Measurements from ENCODE around the gene GTF2IRD1.

DNA sequence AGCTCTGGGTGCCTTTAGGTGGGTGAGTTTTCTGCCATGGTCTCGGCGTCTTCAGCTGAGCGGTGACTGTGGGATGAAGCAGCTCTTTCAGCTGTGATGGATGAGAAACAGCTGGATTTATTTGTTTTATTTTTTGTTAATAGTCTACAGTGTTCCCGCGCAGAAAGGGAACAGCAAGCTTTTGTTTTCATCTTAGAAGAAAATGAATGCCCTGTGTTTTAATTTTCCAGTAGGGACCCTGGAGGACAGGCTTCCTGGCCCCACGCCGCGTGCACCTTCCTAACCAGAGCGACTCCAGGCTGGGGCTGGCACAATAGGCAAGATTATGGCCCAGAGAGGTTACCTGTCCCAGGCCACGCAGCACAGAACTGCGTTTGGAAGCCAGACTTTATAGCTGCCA is 57.6 kb downstream of the GTF2IRD1 start:
- TF ChIP-seq, protein P1, sequence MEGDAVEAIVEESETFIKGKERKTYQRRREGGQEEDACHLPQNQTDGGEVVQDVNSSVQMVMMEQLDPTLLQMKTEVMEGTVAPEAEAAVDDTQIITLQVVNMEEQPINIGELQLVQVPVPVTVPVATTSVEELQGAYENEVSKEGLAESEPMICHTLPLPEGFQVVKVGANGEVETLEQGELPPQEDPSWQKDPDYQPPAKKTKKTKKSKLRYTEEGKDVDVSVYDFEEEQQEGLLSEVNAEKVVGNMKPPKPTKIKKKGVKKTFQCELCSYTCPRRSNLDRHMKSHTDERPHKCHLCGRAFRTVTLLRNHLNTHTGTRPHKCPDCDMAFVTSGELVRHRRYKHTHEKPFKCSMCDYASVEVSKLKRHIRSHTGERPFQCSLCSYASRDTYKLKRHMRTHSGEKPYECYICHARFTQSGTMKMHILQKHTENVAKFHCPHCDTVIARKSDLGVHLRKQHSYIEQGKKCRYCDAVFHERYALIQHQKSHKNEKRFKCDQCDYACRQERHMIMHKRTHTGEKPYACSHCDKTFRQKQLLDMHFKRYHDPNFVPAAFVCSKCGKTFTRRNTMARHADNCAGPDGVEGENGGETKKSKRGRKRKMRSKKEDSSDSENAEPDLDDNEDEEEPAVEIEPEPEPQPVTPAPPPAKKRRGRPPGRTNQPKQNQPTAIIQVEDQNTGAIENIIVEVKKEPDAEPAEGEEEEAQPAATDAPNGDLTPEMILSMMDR (IDR thresholded peaks at IDR 0.05 in 2 of 3, conservative IDR thresholded peaks at IDR 0.05 in 1 of 3; ENCODE audit: insufficient read depth in 2 of 3, low read depth in 1 of 3, low read length in 3 of 3): no peak
- TF ChIP-seq ARNT (IDR thresholded peaks at IDR 0.05) (no peak), SIN3A (IDR thresholded peaks at IDR 0.05; ENCODE audit: borderline replicate concordance in 2 of 2, control insufficient read depth in 1 of 2, low read depth in 2 of 2, low read length in 2 of 2) (no peak), RNF2 (IDR thresholded peaks at IDR 0.05) (no peak)
